ENCODE measurements around the gene TNS1. TPM values are rescaled to one million over a fixed set of nuclear protein-coding genes. Genes with fewer than 3 reads are reported as not detected.

The TNS1 gene
- total and polyA plus RNA-seq, 2 donors (not counting 1 experiment from before 2014, with no cell fraction given): 0.10 to 0.86 TPM

GRCh38 chr2:217849154-217849975 lies 153.4 kb downstream of the TNS1 start:
- no peaks in the 10 kb centered on the region for H3K36me3 ChIP-seq (replicated peaks in 1 of 2; ENCODE audit: control extremely low read depth in 1 of 2, control insufficient read depth in 1 of 2, extremely low read depth in 1 of 2, insufficient read depth in 2 of 2, low read length in 1 of 2)
- no peak overlapping the region for H3K9ac ChIP-seq (ENCODE audit: low read length)
- peaks cover 0 to 3% (median 0%) of the 10 kb centered on the region in 4 experiments for H3K27me3 ChIP-seq (replicated peaks in 1 of 4; ENCODE audit: control extremely low read depth in 1 of 4, control insufficient read depth in 3 of 4, insufficient read depth in 4 of 4, low read length in 3 of 4)
- H3K4me3 ChIP-seq (ENCODE audit: control extremely low read depth in 1 of 5, extremely low read depth in 1 of 5, insufficient read depth in 1 of 5, low read depth in 2 of 5, low read length in 4 of 5): no peak overlapping the region
- no peaks in the 10 kb centered on the region for H4K20me1 ChIP-seq (ENCODE audit: control insufficient read depth, insufficient read depth, low read length, poor library complexity, severe bottlenecking)
- H2AFZ ChIP-seq (ENCODE audit: insufficient read depth, low read depth, low read length, poor library complexity, severe bottlenecking): no peak overlapping the region
- DNase-seq: no peak
- no peaks in the 10 kb centered on the region for H3K79me2 ChIP-seq (ENCODE audit: control insufficient read depth, insufficient read depth, low read length)
- Mint-ChIP-seq H3K4me3 (no peak overlapping the region), H3K27ac (no peak overlapping the region), H3K27me3 (peaks cover 3% of the 10 kb centered on the region), H3K9me3 (ENCODE audit: insufficient read depth) (no peaks in the 10 kb centered on the region), H3K4me1 (no peaks in the 10 kb centered on the region)
- H3K9me3 ChIP-seq (ENCODE audit: control extremely low read depth in 1 of 3, control insufficient read depth in 2 of 3, insufficient read depth in 1 of 3, low read length in 2 of 3): peaks cover 0 to 8% (median 6%) of the 10 kb centered on the region in 3 donors
- no peak for ATAC-seq (ENCODE audit: low read depth)
- POLR2A ChIA-PET: no interaction called here
- H3K4me1 ChIP-seq (ENCODE audit: control insufficient read depth in 2 of 2, insufficient read depth in 2 of 2, low read length in 2 of 2): no peaks in the 10 kb centered on the region
- CTCF ChIA-PET: no interaction called here
- TF ChIP-seq EZH2 (IDR thresholded peaks at IDR 0.05; ENCODE audit: borderline replicate concordance, insufficient read depth, low read depth, low read length, poor library complexity, severe bottlenecking) (no peak), CTCF (IDR thresholded peaks at IDR 0.05) (no peak)
- H3K4me2 ChIP-seq (replicated peaks; ENCODE audit: low read depth, low read length, poor library complexity, severe bottlenecking): no peak overlapping the region
- WGBS (ENCODE audit: insufficient coverage): 85% methylated on average over 9 of the region's 9 CpGs
- intact Hi-C loops (cut with micrococcal nuclease): no loop called here
- H3K27ac ChIP-seq (ENCODE audit: low read length in 2 of 2): no peak overlapping the region

GRCh38 chr2:217848351-217848957 lies 154.3 kb downstream of the TNS1 start:
- H3K4me3 Mint-ChIP-seq: no peak overlapping the region
- no peak overlapping the region for H3K27ac Mint-ChIP-seq
- H3K4me3 ChIP-seq (ENCODE audit: control extremely low read depth in 1 of 5, extremely low read depth in 1 of 5, insufficient read depth in 1 of 5, low read depth in 2 of 5, low read length in 4 of 5): no peak overlapping the region
- no peak overlapping the region for H3K27ac ChIP-seq (ENCODE audit: low read length in 2 of 2)
- H3K4me2 ChIP-seq (replicated peaks; ENCODE audit: low read depth, low read length, poor library complexity, severe bottlenecking): no peak overlapping the region
- H3K9ac ChIP-seq (ENCODE audit: low read length): no peak overlapping the region
- H3K27me3 ChIP-seq (replicated peaks in 1 of 4; ENCODE audit: control extremely low read depth in 1 of 4, control insufficient read depth in 3 of 4, insufficient read depth in 4 of 4, low read length in 3 of 4): peaks cover 0 to 6% (median 2%) of the 10 kb centered on the region in 4 experiments
- H4K20me1 ChIP-seq (ENCODE audit: control insufficient read depth, insufficient read depth, low read length, poor library complexity, severe bottlenecking): no peaks in the 10 kb centered on the region
- no peaks in the 10 kb centered on the region for H3K4me1 ChIP-seq (ENCODE audit: control insufficient read depth in 2 of 2, insufficient read depth in 2 of 2, low read length in 2 of 2)
- no peak for ATAC-seq (ENCODE audit: low read depth)
- H3K9me3 ChIP-seq (ENCODE audit: control extremely low read depth in 1 of 3, control insufficient read depth in 2 of 3, insufficient read depth in 1 of 3, low read length in 2 of 3): peaks cover 0 to 11% (median 10%) of the 10 kb centered on the region in 3 donors
- H3K79me2 ChIP-seq (ENCODE audit: control insufficient read depth, insufficient read depth, low read length): no peaks in the 10 kb centered on the region
- CTCF ChIA-PET: no interaction called here
- WGBS (ENCODE audit: insufficient coverage): 94% methylated on average over 26 of the region's 27 CpGs
- H3K4me1 Mint-ChIP-seq: no peaks in the 10 kb centered on the region
- DNase-seq: no peak
- TF ChIP-seq EZH2 (IDR thresholded peaks at IDR 0.05; ENCODE audit: borderline replicate concordance, insufficient read depth, low read depth, low read length, poor library complexity, severe bottlenecking): no peak
- no peak for TF ChIP-seq CTCF (IDR thresholded peaks at IDR 0.05)
- peaks cover 3% of the 10 kb centered on the region for H3K27me3 Mint-ChIP-seq
- no peaks in the 10 kb centered on the region for H3K36me3 ChIP-seq (replicated peaks in 1 of 2; ENCODE audit: control extremely low read depth in 1 of 2, control insufficient read depth in 1 of 2, extremely low read depth in 1 of 2, insufficient read depth in 2 of 2, low read length in 1 of 2)
- no peak overlapping the region for H2AFZ ChIP-seq (ENCODE audit: insufficient read depth, low read depth, low read length, poor library complexity, severe bottlenecking)
- no peaks in the 10 kb centered on the region for H3K9me3 Mint-ChIP-seq (ENCODE audit: insufficient read depth)
- POLR2A ChIA-PET: no interaction called here
- intact Hi-C loops (cut with micrococcal nuclease): no loop called here

Data from B cell (primary cell).